ENCODE data around the gene GTF3C5.

GTF3C5 gene

DNA sequence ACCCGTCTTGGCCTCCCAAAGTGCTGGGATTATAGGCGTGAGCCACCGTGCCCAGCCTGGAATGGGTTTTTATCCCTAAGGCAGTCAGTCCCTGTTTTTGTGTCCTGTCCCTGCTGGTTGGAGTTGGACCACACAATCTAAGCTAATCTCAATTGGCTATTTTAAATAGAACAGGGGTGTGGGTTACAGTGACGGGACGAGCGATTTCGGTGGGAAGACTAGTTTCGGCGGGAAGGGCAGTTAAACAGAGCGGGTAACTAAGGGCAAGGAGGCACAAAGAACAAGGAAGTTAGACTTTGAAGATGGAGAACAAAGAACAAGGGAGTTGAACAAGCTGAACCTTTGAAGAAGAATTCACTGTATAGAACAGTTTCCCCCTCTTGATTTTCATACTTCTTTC lies 1.4 kb downstream of the GTF3C5 start:
- DNase-seq: no peak

DNA sequence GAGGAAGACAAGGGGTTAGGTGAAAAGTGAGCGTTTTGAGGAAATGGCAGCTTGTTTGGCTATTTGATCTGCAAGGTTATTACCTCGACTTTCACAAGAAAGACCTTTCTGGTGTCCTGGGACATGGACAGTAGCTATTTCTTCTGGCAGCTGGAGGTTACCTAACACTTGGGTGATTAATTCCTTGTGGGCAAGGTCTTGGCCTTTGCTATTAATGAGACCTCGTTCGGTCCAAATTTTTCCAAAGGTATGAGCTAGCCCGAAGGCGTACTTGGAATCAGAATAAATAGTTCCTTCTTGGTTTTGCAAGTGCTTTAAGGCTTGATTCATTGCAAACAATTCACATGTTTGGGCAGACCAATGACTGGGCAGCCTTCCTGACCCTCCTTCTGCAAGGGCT lies 4.9 kb downstream of the GTF3C5 start:
- no peak for DNase-seq

DNA sequence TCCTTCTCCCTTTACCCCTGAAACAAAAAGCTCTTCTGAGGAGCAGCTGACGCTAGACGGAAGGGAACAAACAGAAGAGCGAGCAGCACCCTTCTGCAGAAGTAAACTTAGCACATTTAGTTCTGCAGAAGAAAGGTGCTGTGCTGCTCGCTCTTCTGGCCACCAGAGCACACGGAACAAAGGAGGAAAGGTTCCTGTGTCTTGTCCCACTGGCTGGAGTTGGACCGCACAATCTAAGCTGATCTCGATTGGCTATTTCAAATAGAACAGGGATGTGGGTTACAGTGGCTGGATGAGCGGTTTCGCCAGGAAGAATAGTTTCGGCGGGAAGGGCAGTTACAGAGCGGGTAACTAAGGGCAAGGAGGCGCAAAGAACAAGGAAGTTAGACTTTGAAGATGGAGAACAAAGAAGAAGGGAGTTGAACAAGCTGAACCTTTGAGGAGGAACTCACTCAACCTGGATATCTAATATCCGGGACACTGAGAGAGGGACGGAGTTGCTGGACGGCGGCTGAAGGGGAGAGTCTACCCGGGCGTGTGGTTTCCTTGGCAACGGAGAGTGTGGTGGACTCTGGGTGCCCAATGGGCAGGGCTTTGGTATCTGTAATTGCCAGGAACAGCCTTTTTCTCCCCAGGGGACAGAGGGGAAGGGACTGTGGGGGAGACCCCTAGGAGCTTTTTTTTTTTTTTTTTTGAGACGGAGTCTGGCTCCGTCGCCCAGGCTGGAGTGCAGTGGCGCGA lies 7.1 kb downstream of the GTF3C5 start:
- no peak for DNase-seq

DNA sequence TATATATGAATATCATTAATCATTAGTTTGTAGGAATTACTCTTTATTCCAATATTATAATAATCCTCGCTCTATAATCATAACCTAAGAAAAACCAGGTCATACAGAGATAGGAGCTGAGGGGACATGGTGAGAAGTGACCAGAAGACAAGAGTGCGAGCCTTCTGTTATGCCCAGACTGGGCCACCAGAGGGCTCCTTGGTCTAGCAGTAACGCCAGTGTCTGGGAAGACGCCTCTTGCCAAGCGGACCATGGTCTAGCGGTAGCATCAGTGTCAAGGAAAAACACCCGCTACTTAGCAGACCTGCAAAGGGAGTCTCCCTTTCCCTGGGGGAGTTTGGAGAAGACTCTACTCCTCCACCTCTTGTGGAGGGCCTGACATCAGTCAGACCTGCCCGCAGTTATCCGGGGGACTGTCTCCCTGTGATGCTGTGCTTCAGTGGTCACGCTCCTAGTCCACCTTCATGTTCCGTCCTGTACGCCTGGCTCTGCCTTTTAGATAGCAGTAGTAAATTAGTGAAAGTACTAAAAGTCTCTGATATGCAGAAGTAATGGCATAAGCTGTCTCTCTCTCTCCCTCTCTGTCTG lies 10.2 kb downstream of the GTF3C5 start:
- DNase-seq: peak; percentile 22

DNA sequence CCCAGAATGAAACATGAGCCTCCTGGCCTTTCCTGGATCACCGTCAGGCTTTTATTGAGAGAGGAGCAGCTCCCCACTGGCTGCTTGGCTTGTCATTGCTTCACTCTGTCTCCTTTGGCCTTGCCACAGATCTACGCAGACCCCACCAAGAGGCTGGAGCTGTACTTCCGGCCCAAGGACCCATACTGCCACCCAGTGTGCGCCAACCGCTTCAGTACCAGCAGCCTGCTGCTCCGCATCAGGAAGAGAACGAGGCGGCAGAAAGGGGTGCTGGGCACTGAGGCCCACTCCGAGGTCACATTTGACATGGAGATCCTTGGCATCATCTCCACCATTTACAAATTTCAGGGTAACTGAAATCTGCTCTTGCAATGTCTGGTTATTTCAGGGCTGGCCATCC lies 11.2 kb downstream of the GTF3C5 start:
- DNase-seq: no peak

DNA sequence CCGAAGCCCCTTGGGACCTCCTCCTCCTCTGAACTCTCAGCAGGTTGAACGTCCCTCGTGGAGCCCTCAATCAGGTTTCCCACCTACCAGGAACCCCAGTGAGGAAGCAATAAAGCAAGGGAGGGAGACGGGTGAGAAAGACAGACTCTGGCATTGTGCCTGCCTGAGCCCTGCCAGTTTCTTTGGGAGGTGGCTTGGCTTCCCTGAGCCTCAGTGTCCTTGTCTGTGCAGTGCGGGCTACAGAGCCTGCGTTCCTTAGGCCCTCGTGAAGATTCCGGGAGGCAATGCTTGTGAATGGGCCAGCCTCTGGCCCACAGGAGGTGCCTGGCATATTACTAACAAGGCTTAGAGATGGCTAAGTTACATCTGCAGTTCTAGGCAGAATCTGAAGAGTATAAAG lies 11.9 kb downstream of the GTF3C5 start:
- DNase-seq: no peak

DNA sequence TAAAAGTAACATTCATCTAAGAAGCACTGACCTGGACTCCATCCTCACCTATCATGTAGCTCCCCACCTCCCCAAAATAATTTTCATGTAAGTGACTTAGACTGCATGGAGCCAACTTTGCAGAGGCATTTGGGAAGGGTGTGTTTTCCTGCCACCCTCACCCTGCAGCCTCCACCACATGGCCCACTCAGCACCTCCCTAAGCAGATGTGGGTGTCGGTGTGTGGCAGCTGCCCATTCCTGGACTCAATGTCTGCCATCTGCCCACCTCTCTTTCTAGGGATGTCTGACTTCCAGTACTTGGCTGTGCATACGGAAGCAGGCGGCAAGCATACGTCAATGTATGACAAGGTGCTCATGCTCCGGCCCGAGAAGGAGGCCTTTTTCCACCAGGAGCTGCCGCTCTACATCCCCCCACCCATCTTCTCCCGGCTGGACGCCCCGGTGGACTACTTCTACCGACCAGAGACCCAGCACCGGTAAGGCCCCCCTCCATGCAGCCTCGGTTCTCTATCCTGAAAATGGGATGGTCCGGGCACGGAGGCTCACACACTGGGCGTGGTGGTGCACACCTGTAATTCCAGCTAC lies 12.7 kb downstream of the GTF3C5 start:
- no peak for DNase-seq

DNA sequence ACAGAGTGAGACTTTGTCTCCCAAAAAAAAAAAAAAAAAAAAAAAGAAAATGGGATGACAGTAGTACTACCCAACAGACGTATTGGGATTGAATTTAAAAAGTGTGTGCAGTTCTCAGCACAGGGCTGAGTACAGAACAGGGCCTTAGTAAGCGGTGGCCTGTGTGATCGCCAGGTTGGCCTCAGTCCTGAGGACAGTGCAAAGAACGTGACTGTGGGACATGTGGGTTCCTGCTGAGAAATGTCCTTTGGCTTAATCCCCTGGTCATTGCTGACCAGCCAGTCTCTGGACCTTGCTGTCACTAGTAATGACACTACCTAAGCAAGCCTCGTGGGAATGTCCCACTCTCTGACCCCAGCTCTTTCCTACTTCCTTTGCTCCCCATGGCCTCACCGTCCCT lies 13.3 kb downstream of the GTF3C5 start:
- DNase-seq: no peak

DNA sequence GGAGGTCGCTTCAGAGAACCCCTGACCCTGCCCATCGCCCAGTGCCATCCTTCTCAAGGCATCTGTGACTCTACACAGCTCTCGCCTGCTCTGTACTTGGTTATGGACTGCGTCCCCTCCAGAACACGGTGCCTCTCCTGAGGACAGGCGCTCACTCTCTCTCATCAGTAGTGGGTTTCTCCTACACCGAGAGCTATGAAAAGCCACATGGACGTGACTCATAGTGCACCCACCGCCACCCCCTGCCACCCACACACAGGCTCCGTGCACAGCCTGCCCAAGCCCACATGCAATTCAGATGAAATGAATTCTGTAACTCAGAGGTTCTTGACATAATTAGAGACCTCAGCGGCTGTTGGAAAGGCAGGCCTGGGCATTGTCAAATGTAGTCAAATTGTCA lies 13.9 kb downstream of the GTF3C5 start:
- no peak for DNase-seq

DNA sequence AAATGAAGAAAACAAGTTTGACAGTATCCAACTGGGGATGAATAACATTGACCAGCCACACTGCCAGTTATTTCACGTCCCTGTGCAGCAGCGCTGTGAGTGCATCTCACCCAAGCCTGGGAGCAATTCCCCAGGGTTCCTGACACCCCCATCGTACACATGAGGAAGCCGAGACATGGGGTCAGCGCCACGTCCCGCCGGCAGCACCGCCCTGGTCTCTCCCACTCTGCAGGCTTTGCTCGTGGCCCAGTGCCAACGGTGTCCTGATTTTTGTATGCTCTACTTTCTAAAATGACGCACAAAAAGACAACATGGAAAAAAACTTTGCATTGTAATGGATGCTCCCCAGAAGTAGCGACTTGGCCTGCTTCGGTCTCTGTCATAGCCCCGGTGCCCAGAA lies 14.3 kb downstream of the GTF3C5 start:
- DNase-seq: no peak

DNA sequence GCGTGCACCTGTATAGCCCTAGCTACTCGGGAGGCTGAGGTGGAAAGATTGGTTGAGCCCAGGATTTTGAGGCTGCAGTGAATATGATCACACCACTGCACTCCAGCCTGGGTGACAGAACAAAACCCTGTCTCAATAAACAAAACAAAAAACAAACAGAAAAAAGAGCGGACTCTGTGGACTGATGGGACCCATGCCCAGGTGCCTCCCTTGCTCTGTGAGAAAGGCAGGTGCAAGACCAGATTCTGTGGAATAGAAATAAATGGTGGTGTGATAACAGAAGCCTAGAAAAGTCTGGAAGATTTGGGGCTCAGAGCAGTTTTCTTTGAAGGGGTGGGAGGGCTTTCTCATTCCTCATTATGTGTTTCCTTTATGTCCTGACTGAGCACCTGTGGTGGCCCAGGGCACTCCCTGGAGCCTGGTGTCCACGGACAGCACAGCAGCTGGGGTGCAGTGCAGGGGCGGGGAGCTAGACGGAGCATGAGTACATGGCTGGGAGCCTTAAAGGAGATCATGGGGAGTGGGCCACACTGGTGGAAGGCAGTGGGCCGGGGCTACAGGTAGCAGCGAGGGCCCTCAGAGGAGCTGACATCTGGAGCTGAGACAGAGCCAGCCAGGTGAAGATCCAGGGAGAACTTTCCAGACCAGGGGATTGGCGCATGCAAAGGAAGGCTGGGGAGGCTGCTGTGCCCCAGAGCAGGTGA lies 15.6 kb downstream of the GTF3C5 start:
- no peak for DNase-seq

DNA sequence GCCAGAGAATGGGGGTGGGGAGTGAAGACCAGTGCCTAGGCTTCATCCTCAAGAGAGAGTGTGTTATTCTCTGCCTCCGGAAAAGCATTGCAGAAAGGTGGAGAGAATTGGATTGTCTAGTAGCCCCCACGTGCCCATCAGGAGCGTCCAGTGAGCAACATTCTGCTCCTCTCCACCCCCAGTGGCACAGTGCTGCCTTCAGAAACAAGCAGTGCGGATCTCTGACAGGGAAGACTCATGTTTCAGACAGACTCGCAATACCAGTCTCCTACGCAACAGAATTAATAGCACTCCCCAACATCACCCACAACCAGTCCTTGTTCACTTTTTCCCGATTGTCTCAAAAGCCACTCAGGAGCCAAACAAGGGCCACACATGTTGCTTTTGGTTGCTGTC lies 16.1 kb downstream of the GTF3C5 start:
- no peak for DNase-seq

DNA sequence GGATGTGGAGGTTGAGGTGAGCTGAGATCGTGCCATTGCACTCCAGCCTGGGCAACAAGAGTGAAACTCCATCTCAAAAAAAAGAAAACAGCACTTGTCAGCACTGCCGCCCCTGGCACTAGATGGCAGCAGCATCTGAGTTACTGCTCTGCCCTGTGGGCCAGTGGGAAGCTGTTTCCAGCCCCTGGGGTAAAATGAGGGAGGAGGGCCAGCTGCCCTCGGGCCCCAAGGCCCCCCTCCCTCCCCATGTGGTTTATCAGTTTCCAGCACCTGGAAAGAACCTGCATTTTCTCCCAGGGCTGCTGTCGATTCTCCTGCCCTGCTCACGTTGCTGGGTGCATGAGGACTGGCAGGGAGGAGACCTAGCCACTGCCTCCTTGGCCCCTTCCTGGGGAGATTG lies 17.8 kb downstream of the GTF3C5 start:
- DNase-seq: no peak

DNA sequence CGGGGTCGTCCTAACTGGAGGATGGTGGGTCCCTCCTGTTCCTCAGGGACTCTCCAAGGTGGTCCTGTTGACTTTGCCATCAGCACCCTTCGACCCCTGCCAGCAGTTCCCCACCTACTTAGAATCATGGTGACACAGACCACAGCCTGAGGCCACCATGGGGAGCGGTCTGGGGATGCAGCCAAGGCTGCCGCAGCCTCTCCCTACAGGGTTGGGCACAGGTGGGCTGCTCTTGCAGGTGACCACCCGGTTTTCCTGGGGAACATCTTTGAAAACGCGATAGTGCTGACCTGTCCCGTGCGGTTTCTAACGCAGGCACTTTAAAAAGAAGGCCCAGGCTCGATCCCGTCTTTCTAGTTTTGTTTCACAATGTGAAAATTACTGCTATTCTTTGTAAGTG lies 18.2 kb downstream of the GTF3C5 start:
- no peak for DNase-seq

DNA sequence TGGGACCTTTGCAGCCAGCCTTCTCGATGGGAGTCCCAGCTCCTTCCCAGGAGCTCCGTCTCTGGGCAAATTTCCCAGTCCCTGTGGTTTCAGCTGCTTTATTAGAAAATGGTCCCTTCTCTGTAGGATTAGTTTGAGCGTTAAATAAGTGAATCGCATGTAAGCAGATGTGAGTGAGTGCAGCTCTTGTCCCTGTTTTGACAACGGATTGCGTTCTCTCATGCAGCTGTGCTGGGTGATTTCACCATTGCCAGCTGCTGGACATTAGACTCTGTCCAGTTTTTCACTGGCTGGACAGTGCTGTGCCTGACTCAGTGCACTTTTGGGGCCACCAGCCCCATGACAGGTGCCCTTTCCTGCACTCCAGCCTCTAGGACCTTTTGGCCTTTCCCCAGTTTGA lies 19.3 kb downstream of the GTF3C5 start:
- no peak for DNase-seq

DNA sequence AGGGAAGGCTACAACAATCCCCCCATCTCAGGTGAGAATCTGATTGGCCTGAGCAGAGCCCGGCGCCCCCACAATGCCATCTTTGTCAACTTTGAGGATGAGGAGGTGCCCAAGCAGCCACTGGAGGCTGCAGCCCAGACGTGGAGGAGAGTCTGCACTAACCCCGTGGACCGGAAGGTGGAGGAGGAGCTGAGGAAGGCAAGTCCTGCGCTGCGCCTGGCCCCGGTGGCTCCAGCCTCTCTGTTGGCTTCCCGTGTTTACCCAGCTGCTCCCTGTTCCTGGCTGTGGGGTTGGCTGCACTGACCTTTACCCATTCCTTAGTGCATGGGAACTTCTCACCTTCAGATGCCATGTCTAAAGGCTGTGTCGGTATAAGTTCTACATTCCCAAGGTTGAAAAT lies 20.0 kb downstream of the GTF3C5 start:
- peak; percentile 41 for DNase-seq

DNA sequence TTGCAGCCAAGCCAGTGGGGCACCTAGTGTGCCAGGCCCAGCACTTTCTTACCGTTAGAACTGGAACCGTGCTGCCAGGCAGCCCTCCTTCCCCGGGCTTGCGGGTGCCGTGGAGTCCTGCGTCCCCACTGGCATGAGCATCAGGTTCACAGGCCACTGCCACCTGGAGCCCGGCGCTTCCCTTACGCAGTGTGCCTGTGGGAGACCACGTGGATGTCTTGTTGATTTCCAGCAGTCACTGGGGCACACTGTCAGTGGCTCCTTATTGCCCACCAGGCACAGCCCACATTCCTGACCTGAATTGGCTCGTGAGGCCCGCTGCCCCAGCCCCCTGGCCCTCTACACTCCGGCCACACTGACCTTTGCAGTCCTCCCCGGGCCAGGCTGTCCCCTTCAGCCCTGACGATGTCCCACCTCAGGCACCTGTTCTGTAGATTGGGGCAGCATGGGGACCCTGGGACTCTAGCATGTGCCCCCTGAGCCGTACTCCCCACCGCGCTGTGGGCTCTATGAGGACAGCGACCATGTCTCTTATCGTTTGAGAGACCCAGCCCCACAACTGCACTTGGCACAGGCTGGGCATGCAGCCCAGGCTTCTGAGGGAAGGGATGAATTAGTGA lies 20.6 kb downstream of the GTF3C5 start:
- DNase-seq: no peak

DNA sequence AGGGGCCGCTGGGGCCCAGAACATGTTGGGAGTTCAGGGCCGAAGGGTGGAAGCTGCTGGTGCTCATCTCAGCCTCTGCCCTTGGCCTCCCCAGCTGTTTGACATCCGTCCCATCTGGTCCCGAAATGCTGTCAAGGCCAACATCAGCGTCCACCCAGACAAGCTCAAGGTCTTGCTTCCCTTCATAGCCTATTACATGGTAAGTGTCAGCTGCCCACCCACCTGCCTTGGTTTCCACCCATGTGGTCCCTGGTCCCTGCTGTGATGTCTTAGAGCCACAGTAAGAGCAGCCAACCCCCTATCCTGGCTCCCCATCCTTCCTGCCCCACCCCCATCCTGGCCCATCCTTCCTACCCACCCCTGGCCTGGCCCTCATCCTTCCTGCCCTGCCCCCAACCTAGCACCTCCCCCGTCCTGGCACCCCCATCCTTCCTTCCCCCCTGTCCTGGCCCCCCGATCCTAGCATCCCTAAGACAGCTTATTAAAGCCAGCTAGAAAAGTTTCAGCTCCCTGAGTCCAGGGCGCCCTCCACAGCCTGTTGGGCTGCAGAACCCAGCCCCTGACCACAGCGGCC lies 21.3 kb downstream of the GTF3C5 start:
- no peak for DNase-seq

DNA sequence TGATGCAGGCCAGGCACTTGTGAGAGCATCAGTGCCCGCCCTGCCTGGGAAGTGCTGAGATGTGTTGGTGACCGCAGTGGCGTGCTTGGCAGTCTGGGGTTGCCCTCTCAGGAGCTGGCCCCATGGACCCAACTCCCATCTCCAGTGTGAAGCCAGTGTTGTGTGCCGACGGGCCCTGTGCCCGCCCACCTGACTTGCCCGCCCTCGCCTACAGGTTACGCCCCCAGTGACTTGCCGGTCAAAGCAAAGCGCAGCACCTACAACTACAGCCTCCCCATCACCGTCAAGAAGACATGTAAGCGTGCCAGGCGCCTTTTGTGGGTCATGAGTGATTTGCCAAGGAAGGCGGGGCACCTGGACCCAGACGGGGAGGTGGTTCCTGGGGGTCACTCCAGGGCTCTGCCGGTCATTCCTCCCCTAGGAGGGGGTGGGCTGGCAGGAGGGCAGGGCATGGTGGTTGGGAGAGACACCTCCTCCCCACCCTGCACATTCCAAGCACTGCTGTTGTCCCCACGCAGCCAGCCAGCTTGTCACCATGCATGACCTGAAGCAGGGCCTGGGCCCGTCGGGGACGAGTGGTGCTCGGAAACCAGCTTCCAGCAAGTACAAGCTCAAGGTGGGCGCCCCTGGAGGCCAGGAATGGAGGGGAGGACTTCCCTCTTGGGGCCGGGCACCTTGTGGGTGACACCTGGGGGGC lies 23.5 kb downstream of the GTF3C5 start:
- no peak for DNase-seq

DNA sequence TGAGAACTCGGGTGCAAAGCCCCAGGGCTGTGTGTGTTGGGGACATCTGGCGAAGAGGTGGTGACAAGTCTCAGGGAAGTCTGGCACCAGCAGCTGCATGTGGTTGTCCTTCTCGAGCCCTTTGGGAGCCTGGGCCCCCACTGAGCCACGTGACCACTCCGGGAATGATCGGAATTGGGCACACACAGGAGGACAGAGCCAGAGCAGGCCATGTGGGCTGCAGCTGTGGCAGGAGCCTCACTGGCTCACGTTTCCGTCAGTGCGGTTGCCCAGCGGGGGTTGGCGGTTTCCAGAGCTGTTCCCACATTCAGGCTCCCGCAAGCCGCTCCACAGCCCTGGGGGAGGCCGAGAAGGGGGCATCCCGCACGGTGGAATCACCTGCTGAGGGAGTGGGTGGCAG lies 24.2 kb downstream of the GTF3C5 start:
- DNase-seq: no peak

DNA sequence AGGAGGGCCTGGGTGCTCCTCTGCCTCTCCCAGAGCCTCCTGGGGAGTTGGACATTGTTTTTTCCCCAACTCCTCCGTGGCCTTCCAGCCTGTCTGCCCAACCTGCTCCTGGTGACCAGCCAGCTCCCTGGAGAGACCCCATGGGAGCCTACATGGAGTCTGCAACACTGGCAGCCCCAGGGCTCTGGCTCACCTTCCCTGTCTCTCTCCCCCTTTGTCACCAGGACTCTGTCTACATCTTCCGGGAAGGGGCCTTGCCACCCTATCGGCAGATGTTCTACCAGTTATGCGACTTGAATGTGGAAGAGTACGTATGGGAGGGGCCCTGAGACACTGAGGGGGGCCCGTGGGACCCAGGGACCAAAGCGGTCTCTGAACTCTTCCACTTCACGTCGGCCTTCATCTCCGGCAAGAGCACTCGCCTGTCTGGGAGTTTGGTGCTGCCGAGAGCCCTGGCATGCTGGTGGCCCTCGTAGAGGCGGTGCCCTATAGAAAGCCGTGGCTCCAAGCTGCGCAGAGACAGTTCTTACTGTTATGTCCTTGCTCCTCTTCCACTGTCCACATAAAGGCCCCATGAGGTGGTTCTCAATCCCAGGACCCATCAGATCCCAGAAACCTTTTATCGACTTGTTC lies 25.1 kb downstream of the GTF3C5 start:
- DNase-seq: no peak

DNA sequence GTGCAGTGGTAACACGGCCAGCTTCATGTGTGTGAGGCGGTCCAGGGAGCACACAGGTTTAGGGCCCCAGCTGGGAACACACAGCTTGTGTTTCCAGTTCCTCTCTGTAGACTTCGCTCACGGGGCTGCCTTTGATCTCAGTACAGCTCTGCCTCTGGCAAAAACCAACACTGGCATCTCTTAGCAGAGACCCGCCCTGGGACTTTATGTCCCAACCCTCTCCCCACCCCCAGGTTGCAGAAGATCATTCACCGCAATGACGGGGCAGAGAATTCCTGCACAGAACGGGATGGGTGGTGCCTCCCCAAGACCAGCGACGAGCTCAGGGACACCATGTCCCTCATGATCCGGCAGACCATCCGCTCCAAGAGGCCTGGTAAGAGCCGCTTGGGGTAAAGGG lies 25.7 kb downstream of the GTF3C5 start:
- DNase-seq: no peak
